GM18526 (cell line): ENCODE measurements around the gene GADL1.

Experiments used
- POLR2A ChIP-seq: IDR thresholded peaks from 3 replicates; pipeline ENCODE4 v1.6.1; 2011; ENCODE audit not compliant: insufficient read length; ENCODE audit errors: extremely low read depth

Gene GADL1

GRCh38 chr3:30710017-30710416, 184.4 kb downstream of the GADL1 start:
- TF ChIP-seq POLR2A: no peak

- no peak for TF ChIP-seq POLR2A
Observed at GRCh38 chr3:30708472-30708871, 186.0 kb downstream of the GADL1 start.

- TF ChIP-seq POLR2A: no peak
Observed at GRCh38 chr3:30707825-30708224, 186.6 kb downstream of the GADL1 start.

- no peak for TF ChIP-seq POLR2A
Observed at GRCh38 chr3:30704931-30705890, 189.2 kb downstream of the GADL1 start.

- no peak for TF ChIP-seq POLR2A
Observed at GRCh38 chr3:30702828-30703397, 191.5 kb downstream of the GADL1 start.

- no peak for TF ChIP-seq POLR2A
Observed at GRCh38 chr3:30702038-30702827, 192.2 kb downstream of the GADL1 start.

GRCh38 chr3:30700702-30701321, 193.6 kb downstream of the GADL1 start:
- TF ChIP-seq POLR2A: no peak

GRCh38 chr3:30699927-30700326, 194.5 kb downstream of the GADL1 start:
- no peak for TF ChIP-seq POLR2A

- TF ChIP-seq POLR2A: no peak
Observed at GRCh38 chr3:30698549-30698948, 195.9 kb downstream of the GADL1 start.

- no peak for TF ChIP-seq POLR2A
Observed at GRCh38 chr3:30696896-30697295, 197.6 kb downstream of the GADL1 start.

- no peak for TF ChIP-seq POLR2A
Observed at GRCh38 chr3:30696403-30696819, 198.1 kb downstream of the GADL1 start.

GRCh38 chr3:30695302-30696061, 199.0 kb downstream of the GADL1 start:
- TF ChIP-seq POLR2A: no peak

GRCh38 chr3:30694668-30695067, 199.8 kb downstream of the GADL1 start:
- no peak for TF ChIP-seq POLR2A

GRCh38 chr3:30694148-30694547, 200.3 kb downstream of the GADL1 start:
- TF ChIP-seq POLR2A: no peak
